Ectodermal cell (in vitro differentiated cells): Measurements from ENCODE around the gene CIDEC.

Source experiments
- H3K27ac ChIP-seq: 2 replicates; pipeline ENCODE4 v1.7.0; 2013; ENCODE audit warnings: mild to moderate bottlenecking, low read depth, low read length; ENCODE audit not compliant: insufficient read depth, poor library complexity, severe bottlenecking
- H3K27me3 ChIP-seq: 2 replicates; pipeline ENCODE4 v1.7.0; 2013; ENCODE audit warnings: mild to moderate bottlenecking, low read length; ENCODE audit not compliant: insufficient read depth, control insufficient read depth, poor library complexity, severe bottlenecking
- H3K36me3 ChIP-seq: one replicate; pipeline ENCODE4 v1.7.0; 2013; ENCODE audit warnings: low read length; ENCODE audit not compliant: control insufficient read depth, insufficient read depth
- H3K4me1 ChIP-seq: one replicate; pipeline ENCODE4 v1.7.0; 2013; ENCODE audit warnings: low read length; ENCODE audit not compliant: control insufficient read depth, insufficient read depth
- H3K4me3 ChIP-seq: 2 replicates; pipeline ENCODE4 v1.7.0; 2013; ENCODE audit warnings: low read depth, low read length, control low read depth; ENCODE audit not compliant: insufficient read depth
- H3K9me3 ChIP-seq: 2 replicates; pipeline ENCODE4 v1.7.0; 2013; ENCODE audit warnings: mild to moderate bottlenecking, low read length, moderate library complexity; ENCODE audit not compliant: control insufficient read depth
- WGBS, 2 experiments: methylation state at CpG; one replicate each; pipeline ENCODE4 v1.1.7; 2013; ENCODE audit warnings: missing lambda C conversion rate in 2 of 2; 5-methylcytosine and 5-hydroxymethylcytosine counted together

The CIDEC gene

DNA sequence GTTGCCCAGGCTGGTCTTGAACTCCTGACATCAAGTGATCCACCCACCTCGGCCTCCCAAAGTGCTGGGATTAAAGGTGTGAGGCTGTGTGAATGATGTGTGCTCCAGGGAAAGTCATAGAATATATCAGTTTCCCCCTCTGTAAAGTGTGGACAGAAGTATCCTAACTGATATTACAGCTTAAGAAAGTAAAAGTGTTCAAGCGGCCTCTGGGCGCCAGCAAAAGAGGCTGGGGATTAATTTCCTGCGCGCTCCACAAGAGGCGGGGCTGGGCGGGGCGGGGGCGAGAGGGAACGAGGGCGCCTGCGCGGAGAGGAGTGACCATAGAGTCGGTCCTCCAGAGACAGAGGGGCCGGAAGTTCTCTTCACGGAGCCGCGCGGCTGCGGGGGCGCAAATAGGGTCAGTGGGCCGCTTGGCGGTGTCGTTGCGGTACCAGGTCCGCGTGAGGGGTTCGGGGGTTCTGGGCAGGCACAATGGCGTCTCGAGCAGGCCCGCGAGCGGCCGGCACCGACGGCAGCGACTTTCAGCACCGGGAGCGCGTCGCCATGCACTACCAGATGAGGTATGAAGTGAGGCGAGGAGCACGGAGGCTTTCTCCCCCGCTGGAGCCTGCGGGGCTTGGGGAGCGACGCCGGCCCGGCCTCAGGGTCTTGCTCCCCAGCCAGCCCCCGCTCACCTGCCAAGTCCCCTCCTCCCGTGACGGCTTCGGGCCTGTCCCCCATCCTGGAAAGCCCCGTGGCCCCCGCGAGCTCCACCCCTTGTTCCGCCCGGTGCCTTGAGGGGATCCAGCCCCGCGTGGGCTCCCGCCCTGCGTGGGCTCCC, 10.4 kb upstream of the CIDEC start, which contains the start of gene JAGN1:
Gene JAGN1 (plus strand): TSS at position 362 of the 823 bp plus-strand sequence. CDS start 113 bp downstream, at position 475.
- Histone ChIP-seq H3K27ac (peak within 1 kb of the TSS; percentile 55), H3K4me3 (peak within 1 kb of the TSS; percentile 99), H3K4me1 (no peaks in the 10 kb centered on the region), H3K9me3 (no peaks in the 10 kb centered on the region), H3K27me3 (no peaks in the 10 kb centered on the region), H3K36me3 (peaks cover 18% of the 10 kb centered on the region)
- 1% methylated on average over 62 of the region's 62 CpGs for WGBS, 2 experiments

DNA sequence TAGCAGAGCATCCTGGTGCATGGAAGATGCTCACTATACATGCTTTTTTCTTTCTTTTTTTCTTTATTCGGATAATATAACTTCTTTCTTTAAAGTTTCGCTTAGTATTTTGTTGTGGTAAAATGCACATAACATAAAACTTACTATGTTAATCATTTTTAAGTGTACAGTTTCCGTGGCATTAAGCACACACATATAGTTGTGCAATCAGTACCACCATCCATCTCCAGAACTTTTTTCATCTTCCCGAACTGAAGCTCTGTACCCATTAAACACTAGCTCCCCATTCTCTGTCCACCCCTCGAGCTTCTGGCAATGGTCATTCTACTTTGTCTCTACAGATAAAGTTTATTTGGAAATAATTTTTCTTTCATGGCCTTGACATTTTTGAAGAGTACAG, 9.4 kb upstream of the CIDEC start:
- H3K27ac ChIP-seq, result no peak overlapping the region

DNA sequence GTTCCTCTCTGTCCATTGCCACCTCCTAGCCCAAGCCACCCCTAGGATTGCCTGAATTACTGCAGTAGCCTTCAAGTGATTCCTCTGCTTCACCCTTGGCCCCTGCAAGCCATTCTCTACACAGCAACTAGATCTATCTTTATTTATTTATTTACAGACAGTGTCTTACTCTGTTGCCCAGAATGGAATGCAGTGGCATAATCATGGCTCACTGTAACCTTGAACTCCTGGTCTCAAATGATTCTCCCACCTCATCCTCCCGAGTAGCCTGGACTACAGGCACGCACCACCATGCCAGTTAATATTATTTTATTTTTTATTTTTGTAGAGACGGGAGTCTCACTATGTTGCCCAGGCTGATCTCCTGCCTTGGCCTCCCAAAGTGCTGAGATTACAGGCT, 8.5 kb upstream of the CIDEC start:
- H3K27me3 ChIP-seq, result no peaks in the 10 kb centered on the region
- H3K36me3 ChIP-seq, result peaks cover 14% of the 10 kb centered on the region
- 78 to 87% methylated on average over 2 to 3 of the region's 3 CpGs for WGBS, 2 experiments
- H3K4me1 ChIP-seq, result no peaks in the 10 kb centered on the region
- H3K27ac ChIP-seq, result no peak overlapping the region
- H3K4me3 ChIP-seq, result no peak overlapping the region
- no peaks in the 10 kb centered on the region for H3K9me3 ChIP-seq

More for the DNA sequence above, 9.4 kb upstream of the CIDEC start:
- no peak overlapping the region for H3K4me3 ChIP-seq
- no peaks in the 10 kb centered on the region for H3K9me3 ChIP-seq
- H3K36me3 ChIP-seq, result peaks cover 18% of the 10 kb centered on the region
- H3K27me3 ChIP-seq, result no peaks in the 10 kb centered on the region
- WGBS, 2 experiments, result 88 to 92% methylated on average over 2 to 4 of the region's 5 CpGs
- no peaks in the 10 kb centered on the region for H3K4me1 ChIP-seq

DNA sequence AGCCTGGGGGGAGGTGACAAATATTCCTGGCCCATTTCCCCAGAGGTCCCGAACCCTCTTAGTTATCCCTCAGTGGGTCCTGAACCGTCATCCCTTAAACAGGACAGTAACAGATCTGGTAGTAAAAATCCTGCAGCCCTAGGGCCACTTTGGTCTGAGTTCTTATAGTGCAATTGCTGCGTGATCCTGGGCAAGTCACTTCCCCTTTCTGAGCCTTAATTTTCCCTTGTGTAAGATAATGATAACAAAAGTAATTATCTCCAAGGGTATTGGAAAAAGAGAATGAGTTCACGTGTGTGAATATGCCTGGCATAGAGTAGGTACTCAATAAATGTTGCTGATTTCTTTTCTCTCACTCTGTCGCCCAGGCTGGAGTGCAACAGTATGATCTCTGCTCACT, 7.4 kb upstream of the CIDEC start:
- no peaks in the 10 kb centered on the region for H3K27me3 ChIP-seq
- peaks cover 4% of the 10 kb centered on the region for H3K36me3 ChIP-seq
- no peaks in the 10 kb centered on the region for H3K4me1 ChIP-seq
- H3K9me3 ChIP-seq, result no peaks in the 10 kb centered on the region
- no peak overlapping the region for H3K4me3 ChIP-seq
- H3K27ac ChIP-seq, result no peak overlapping the region
- WGBS, 2 experiments, result 92% methylated on average over 5 of the region's 5 CpGs

DNA sequence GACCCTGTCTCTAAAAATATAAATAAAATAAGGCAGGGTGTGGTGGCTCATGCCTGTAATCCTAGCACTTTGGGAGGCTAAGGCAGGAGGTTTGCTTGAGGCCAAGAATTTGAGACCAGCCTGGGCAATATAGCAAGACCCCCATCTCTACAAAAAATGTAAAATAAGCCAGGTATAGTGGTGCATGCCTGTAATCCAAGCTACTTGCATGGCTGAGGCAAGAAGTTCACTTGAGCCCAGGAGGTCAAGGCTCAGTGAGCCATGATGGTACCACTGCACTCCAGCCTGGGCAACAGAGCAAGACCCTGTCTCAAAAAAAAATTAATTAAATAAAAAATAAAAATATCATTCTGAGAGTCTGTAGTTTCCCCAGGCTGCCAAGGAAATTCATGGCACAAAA, 6.3 kb upstream of the CIDEC start:
- Histone ChIP-seq H3K27me3 (no peaks in the 10 kb centered on the region), H3K4me3 (no peak overlapping the region), H3K9me3 (no peaks in the 10 kb centered on the region), H3K4me1 (no peaks in the 10 kb centered on the region), H3K27ac (no peak overlapping the region), H3K36me3 (no peaks in the 10 kb centered on the region)

DNA sequence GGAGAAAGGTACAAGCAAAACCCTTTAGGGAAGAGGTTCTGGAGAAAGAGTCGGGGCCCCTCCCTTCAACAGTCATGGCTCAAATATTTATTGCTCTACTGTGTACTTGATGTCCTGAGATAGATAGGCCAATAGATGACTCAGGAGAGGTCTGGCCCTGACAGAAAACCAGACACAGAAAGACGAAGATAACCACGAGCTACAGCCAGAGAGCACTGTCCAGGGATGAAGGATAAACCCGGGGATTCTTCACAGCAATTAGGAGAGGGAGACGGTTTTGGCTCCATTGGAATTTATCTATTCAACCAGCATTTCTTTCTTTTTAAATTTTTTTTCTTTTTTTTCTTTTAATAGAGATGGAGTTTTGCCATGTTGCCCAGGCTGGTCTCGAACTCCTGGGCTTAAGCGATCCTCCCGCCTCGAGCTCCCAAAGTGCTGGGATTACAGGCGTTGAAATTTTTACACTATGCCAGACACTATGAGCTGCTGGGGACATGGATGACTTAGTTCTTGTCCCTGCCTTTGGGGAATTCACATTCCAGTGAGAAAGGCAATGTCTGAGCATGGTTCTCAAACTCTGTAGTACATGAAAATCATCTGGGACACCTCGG, 4.6 kb upstream of the CIDEC start:
- Histone ChIP-seq H3K27ac (no peak overlapping the region), H3K4me3 (no peak overlapping the region), H3K36me3 (no peaks in the 10 kb centered on the region), H3K4me1 (no peaks in the 10 kb centered on the region), H3K27me3 (no peaks in the 10 kb centered on the region), H3K9me3 (no peaks in the 10 kb centered on the region)
- WGBS, 2 experiments, result 90 to 93% methylated on average over 11 of the region's 11 CpGs

DNA sequence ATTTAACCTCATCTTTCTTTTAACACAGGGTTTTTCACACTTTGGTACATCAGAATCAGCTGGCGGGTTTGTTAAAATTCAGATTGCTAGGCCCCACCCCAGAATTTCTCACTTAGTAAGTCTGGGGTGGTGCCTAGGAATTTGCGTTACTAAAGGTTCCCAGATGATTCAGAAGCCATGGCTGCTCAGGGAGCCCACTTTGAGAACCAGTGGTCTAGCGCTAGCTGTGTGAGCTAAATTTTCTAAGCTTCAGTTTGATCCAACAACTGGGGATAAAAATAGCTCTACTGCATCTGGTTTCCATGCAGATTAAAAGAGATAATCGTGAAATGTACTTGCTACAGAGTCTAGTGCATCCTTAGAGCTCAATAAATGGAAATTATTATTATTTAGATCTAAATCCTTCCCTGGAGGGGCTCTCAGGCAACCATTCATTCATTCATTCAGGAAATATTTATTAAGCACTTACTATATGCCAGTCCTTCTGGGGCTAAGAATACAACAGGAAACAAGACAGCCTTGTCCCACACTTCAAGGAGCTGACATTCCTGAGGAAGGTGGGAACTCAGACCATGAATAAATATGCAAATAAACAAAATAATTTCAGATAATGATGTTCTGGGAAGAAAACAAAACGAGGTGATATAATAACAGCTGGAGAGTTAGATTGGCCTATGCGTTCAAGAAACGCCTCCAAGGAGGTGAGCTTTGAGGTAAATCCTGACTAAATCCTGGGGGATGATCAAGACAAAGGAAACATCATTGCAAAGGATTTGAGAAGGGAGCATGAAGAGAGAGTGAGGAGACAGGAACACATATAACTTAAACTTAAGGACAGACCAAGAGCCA, 3.9 kb upstream of the CIDEC start:
- Histone ChIP-seq H3K27ac (no peak overlapping the region), H3K4me3 (no peak overlapping the region), H3K36me3 (no peaks in the 10 kb centered on the region), H3K4me1 (no peaks in the 10 kb centered on the region), H3K9me3 (no peaks in the 10 kb centered on the region), H3K27me3 (no peaks in the 10 kb centered on the region)
- WGBS, 2 experiments, result 86 to 90% methylated on average over 7 of the region's 7 CpGs

DNA sequence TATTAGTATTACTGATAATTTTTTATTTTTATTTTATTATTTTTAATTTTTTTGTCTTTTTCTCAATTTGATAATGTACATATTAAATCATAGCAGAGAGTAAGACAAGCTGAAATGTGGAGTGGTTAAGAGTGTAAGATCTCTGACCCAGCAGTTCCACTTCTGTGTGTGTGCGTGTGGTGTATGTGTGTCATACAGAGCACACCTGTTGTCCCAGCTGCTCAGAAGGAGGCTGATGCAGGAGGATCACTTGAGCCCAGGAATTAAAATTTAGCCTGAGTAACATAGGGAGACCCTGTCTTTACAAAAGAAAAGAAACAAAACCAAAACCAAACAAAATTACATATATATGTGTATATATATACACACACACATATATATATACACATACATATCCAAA, 1.4 kb upstream of the CIDEC start:
- no peaks in the 10 kb centered on the region for H3K36me3 ChIP-seq
- H3K4me1 ChIP-seq, result no peaks in the 10 kb centered on the region
- no peak overlapping the region for H3K4me3 ChIP-seq
- H3K27ac ChIP-seq, result no peak overlapping the region
- 94 to 98% methylated on average over 1 of the region's 1 CpG for WGBS, 2 experiments
- no peaks in the 10 kb centered on the region for H3K27me3 ChIP-seq
- H3K9me3 ChIP-seq, result no peaks in the 10 kb centered on the region

DNA sequence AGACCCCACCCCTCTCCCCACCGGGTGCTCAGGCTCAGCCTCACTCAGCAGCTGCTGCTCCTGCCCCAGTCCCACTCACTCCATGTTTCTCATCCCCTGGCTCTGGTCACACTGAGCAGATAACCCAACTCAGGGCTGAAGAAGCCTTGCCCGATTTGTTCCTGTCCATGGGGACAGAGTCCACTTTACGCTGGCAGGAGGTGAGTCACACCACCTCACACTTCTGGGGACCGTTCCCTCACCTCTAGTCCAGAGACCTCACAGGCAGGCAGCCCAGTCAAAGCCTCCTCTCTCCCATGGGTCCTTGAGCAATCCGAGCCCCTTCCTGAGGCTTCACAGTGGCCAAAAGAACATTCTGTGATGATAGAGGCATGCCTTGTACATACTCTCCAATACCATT, 1.4 kb downstream of the CIDEC start:
- Histone ChIP-seq H3K27ac (no peak overlapping the region), H3K4me3 (no peak overlapping the region), H3K27me3 (no peaks in the 10 kb centered on the region), H3K9me3 (no peaks in the 10 kb centered on the region), H3K4me1 (no peaks in the 10 kb centered on the region), H3K36me3 (no peaks in the 10 kb centered on the region)
- WGBS, 2 experiments, result 91 to 93% methylated on average over 5 of the region's 5 CpGs

DNA sequence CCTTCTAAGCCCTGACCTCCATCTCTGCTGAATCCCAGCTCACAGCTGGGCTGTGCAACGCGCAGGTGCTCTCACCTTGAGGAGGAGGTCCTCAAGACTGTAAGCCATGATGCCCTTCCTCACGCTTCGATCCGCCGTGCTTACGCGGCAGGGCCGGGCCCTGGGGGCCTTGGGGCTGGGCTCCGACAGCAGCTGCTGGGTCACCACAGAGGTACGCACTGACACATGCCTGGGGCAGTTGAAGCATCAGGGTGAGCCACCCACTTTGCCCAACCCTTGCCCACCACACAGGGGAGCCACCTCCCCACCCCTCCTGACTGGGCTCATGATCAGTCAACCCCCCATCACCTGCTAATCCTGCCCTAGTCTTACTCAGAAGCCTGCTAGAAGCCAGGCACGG, 3.1 kb downstream of the CIDEC start:
- no peaks in the 10 kb centered on the region for H3K27me3 ChIP-seq
- no peak overlapping the region for H3K4me3 ChIP-seq
- H3K36me3 ChIP-seq, result no peaks in the 10 kb centered on the region
- H3K27ac ChIP-seq, result no peak overlapping the region
- no peaks in the 10 kb centered on the region for H3K9me3 ChIP-seq
- 92 to 94% methylated on average over 12 of the region's 12 CpGs for WGBS, 2 experiments
- no peaks in the 10 kb centered on the region for H3K4me1 ChIP-seq
